Measurements from ENCODE around the gene ELMO1.

GRCh38 chr7:36904802-36905201 lies 543.9 kb downstream of the ELMO1 start:
- no peak for TF ChIP-seq CTCF (IDR thresholded peaks at IDR 0.05)
- no peak for TF ChIP-seq POLR2A (IDR thresholded peaks at IDR 0.05)

Data from transverse colon (tissue), 3 donors.